ENCODE measurements around the gene ABHD12B.

ABHD12B gene

GRCh38 chr14:50871914-50872732, at the start of gene ABHD12B:
TSS of gene ABHD12B (plus strand) at chr14:50872053. CDS start at chr14:50872175, 122 bp downstream.
- DNase-seq, result no peak

GRCh38 chr14:50822501-50823042, 49.3 kb upstream of the ABHD12B start:
- DNase-seq, result no peak

DNA sequence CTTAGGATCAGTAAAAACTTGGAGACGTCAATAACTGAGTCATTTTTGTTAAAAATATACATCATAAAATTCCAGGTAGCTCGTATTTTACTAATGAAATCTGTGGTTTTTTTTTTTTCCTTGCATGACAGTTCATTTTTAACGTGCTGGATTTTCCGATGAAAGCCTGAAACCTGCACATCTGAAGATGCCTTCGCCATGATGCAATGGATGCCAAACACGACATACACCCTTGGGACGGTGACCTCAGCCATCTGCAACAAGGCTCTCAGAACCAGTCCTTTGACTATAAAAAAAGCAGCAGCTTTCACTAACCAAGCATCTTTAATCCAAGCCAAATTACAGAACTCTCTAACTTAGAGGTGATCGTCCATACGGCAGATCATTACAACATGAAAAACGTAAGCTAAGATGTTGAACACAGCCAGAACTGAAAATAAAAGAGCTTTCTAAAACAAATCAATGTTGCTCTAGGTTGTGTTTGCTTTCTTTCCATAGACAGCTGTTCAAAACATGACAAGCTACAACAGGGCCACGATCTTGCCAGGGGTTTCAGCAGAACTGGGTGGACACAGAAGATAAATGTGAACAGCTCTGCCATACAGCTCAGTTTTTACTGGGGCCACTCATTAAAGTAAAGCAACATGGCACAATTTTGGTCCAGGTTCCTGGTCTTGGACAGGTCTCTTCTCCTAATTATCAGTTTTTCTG, 48.6 kb upstream of the ABHD12B start:
- DNase-seq, result no peak

GRCh38 chr14:50823762-50824636, 47.9 kb upstream of the ABHD12B start:
- no peak for DNase-seq

GRCh38 chr14:50825307-50825706, 46.5 kb upstream of the ABHD12B start:
- no peak for DNase-seq

- DNase-seq, result no peak
Observed at GRCh38 chr14:50826681-50827080, 45.2 kb upstream of the ABHD12B start.

DNA sequence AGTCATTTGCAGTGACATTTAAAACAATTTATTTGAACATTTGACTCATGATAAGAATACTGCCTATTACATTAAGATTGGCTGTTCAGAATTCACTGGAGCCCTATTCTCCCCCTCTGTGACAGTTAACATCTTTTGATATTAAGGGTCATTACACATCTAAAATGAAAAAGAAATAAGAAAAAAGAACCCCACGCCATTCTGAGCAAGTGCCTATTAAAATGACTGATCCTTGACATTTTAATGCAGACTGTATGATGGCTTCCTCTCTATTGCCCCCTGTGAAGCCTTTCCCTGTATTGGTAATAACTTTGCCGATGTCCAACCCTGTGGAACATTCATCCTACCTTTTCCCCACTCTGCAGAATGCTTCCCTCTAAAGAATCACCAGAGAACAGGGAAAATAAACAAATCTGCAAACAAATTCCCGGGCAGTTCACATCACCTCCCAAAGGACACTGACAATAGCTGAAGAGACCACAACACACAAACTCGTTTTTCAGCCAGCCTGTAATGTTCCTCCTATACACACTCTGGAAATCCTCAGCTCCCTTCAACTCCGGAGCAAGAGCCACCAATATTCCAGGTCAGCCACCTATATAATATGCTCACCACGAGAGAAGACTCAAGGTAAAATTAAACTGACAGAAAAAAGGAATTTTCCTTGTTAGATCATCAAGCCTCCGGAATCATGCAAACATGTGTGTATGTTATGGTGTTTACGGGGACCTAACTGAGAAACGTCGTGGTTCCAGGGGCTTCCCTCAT, 42.9 kb upstream of the ABHD12B start:
- DNase-seq, result no peak

DNA sequence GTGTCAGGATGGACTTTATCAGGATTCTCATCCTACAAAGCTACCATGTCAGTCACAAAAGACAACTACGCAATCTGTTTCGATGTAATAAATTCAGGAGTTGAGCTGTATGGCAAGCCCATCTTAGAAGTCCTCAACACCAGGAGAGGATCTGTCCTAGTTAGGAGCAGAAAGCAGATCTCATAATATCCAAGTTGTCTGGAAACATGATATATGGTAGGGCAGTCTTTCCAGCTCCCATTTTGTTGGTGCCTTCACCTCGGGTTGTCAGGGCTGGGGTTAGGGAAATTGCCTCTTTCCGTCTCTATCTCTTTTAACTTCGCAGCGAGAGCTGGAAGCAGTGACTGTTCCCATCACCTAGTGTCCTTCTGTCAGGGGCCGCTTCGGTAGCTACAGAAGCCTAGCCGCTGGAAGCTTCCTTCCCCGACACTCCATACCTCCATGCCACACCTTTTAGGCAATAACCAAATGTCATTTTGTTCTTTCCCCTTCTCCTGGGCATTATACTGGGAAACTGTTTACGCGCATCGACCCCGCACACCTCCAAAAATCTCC, 42.3 kb upstream of the ABHD12B start:
- no peak for DNase-seq

DNA sequence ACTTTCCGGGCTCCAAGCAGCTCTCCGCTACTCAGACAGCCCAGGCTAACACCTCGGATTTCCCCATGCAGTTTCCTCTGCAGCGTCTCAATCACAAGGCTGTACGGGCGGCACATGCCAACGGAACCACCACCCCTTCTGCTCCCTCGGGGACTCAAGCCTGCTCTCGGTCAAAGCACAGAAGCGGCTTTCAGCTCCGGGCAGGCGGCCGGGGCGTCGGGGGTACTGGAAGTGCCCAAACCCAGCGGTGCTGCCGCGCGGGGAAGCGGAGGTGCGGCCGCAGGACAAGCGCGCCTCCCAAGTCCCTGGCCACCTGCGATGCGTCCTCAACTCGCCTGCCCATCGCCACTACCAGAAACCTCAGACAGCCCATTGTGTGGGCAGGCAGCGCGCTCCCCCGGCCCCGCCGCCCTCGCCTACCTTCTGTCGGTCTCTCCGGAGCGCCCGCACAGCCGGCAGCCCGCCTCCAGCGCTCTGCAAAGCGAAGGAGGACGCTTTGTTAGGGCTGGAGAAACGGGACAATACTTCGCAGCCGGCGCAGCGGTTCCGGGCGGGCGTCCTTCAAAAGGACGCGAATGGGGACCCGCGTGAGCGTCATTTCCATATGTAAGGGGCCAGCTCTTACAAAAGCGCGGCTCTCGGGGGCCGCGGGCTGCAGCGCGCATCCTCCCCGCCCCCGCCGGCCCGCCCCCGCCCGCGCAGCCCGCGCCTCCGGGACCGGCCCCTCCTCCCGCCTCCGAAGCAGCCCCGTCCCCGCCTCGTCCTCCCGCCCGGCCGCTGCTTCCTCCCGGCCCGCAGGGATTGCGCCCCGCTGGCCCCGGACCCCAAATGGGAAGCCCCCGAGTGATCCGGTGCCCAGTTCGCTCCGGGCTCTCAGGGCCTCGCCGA, 41.6 kb upstream of the ABHD12B start:
- peak; percentile 53 for DNase-seq

GRCh38 chr14:50830932-50831725, 40.7 kb upstream of the ABHD12B start, which contains the start of gene NIN:
TSS of gene NIN (minus strand) at chr14:50831162. CDS start at chr14:50822056, 9,106 bp downstream.
- peak; percentile 64 for DNase-seq

DNA sequence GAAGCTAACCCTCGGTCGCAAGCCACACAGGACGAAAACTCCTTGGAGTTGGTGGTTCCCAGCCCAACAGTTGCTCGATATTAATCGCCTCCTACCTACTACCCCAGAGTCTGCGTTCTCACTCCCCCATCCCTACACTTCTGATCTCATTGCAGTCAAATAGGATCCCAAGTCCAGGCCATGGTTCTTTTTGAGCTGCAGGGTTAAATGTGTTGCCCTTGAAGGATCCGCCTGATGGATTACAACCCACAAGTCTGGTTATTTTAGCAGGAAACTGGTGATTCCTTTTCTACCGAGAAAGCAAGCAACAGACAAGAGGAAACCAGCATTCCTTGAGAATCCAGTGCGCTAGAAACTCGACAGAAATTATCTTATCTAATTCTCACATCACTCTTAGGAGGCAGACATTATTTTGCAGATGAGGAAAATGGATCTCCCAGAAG, 40.1 kb upstream of the ABHD12B start:
- DNase-seq, result no peak

- no peak for DNase-seq
Observed at GRCh38 chr14:50832935-50833630, 38.8 kb upstream of the ABHD12B start.

- DNase-seq, result no peak
Observed at GRCh38 chr14:50834802-50835276, 37.0 kb upstream of the ABHD12B start.

DNA sequence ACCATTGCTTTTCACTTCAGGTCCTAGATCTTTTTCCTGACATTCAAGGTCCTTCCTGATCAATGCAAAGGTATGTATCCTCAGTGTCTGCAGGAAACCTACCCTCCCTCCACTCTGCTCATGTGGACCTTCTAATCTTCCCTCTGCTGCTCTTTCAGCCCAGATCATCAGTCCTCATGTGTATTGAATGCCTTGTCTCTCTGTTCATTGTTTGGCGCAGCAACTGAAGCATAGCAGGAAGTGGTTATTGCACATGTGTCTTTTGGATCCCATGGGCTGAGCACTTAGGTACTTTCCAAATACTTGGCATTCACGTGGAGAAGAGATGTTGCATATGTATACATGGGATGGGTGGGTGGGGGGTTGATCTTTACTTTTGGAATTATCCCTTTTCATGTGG, 36.6 kb upstream of the ABHD12B start:
- peak; percentile 14 for DNase-seq

DNA sequence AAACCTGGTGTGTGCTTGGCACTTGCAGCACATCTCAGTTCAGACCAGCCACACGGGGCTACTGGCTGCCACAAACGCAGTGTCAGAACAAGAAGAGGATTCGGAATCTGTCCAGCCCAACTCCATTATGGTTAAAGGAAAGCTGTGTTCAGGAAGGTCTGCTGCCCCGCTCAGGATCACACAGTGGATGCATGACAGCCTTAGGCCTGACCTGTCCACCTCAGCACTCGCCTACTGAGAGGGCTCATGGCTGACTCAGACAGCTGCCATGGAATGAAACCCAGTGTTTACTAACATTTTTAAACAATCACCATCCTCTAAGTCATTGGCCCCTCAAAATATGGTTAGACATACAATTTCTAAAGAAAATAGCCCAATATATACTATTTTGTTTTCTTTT, 35.3 kb upstream of the ABHD12B start:
- no peak for DNase-seq

- DNase-seq, result no peak
Observed at GRCh38 chr14:50837271-50837670, 34.6 kb upstream of the ABHD12B start.

- DNase-seq, result no peak
Observed at GRCh38 chr14:50837850-50838470, 33.9 kb upstream of the ABHD12B start.

- DNase-seq, result no peak
Observed at GRCh38 chr14:50839048-50839447, 32.8 kb upstream of the ABHD12B start.
